H9 (cell line): ENCODE data around the gene MYO1D. TPM values are rescaled to one million over a fixed set of nuclear protein-coding genes. Genes with fewer than 3 reads are reported as not detected.

Source experiments
- DNase-seq: peaks from one replicate; pipeline ENCODE4 v3.0.0-alpha.2; 2017
- H2AFZ ChIP-seq: one replicate; pipeline ENCODE4 v1.6.1; 2013; ENCODE audit warnings: mild to moderate bottlenecking, low read length, control low read depth, moderate library complexity
- H2AK5ac ChIP-seq: 2 replicates; pipeline ENCODE4 v1.6.1; 2013; ENCODE audit warnings: low read length, control low read depth, mixed read lengths; ENCODE audit not compliant: insufficient read length
- H2BK120ac ChIP-seq: one replicate; pipeline ENCODE4 v1.6.1; 2013; ENCODE audit warnings: low read depth, mild to moderate bottlenecking, low read length, control low read depth, inconsistent platforms; ENCODE audit not compliant: poor library complexity, severe bottlenecking
- H2BK12ac ChIP-seq: 2 replicates; pipeline ENCODE4 v1.6.1; 2013; ENCODE audit warnings: low read length, control low read depth, mixed read lengths, low read depth; ENCODE audit not compliant: insufficient read length
- H2BK15ac ChIP-seq: 2 replicates; pipeline ENCODE4 v1.6.1; 2013; ENCODE audit warnings: low read depth, low read length, control low read depth
- H2BK20ac ChIP-seq: one replicate; pipeline ENCODE4 v1.6.1; 2013; ENCODE audit warnings: low read depth, mild to moderate bottlenecking, low read length, control low read depth, inconsistent platforms; ENCODE audit not compliant: poor library complexity, severe bottlenecking
- H2BK5ac ChIP-seq: 2 replicates; pipeline ENCODE4 v1.6.1; 2013; ENCODE audit warnings: low read length, control low read depth, mixed read lengths; ENCODE audit not compliant: insufficient read length
- H3K14ac ChIP-seq: 2 replicates; pipeline ENCODE4 v1.6.1; 2013; ENCODE audit warnings: low read length, control low read depth; ENCODE audit not compliant: insufficient read depth
- H3K18ac ChIP-seq: 2 replicates; pipeline ENCODE4 v1.6.1; 2013; ENCODE audit warnings: low read depth, mild to moderate bottlenecking, mixed read lengths, low read length, control low read depth; ENCODE audit not compliant: insufficient read length
- H3K23ac ChIP-seq: 2 replicates; pipeline ENCODE4 v1.6.1; 2013; ENCODE audit warnings: low read length, control low read depth, mixed read lengths, low read depth; ENCODE audit not compliant: insufficient read length
- H3K23me2 ChIP-seq: 2 replicates; pipeline ENCODE4 v1.6.1; 2013; ENCODE audit warnings: low read depth, mild to moderate bottlenecking, mixed read lengths, low read length, control low read depth; ENCODE audit not compliant: insufficient read length, poor library complexity, severe bottlenecking
- H3K27ac ChIP-seq: 2 replicates; pipeline ENCODE4 v1.5.1; 2013; ENCODE audit warnings: low read length, control low read depth, mixed read lengths, low read depth; ENCODE audit not compliant: insufficient read length
- H3K27me3 ChIP-seq: 2 replicates; pipeline ENCODE4 v1.6.1; 2013; ENCODE audit warnings: low read length, control low read depth, inconsistent platforms; ENCODE audit not compliant: insufficient read depth
- H3K4ac ChIP-seq: 2 replicates; pipeline ENCODE4 v1.6.1; 2013; ENCODE audit warnings: low read depth, mild to moderate bottlenecking, control low read depth, inconsistent platforms, low read length, moderate library complexity
- H3K4me1 ChIP-seq: 2 replicates; pipeline ENCODE4 v1.6.1; 2013; ENCODE audit warnings: low read length, control low read depth, inconsistent platforms; ENCODE audit not compliant: insufficient read depth
- H3K4me2 ChIP-seq: 2 replicates; pipeline ENCODE4 v1.6.1; 2013; ENCODE audit warnings: low read length, control low read depth, mixed read lengths; ENCODE audit not compliant: insufficient read length, insufficient read depth
- H3K56ac ChIP-seq: 2 replicates; pipeline ENCODE4 v1.6.1; 2013; ENCODE audit warnings: low read depth, mild to moderate bottlenecking, mixed read lengths, low read length, control low read depth; ENCODE audit not compliant: insufficient read length
- H3K79me1 ChIP-seq: 2 replicates; pipeline ENCODE4 v1.6.1; 2013; ENCODE audit warnings: low read depth, mild to moderate bottlenecking, moderate library complexity, low read length, control low read depth, inconsistent platforms; ENCODE audit not compliant: insufficient read depth, poor library complexity, severe bottlenecking
- H3K79me2 ChIP-seq: 2 replicates; pipeline ENCODE4 v1.6.1; 2013; ENCODE audit warnings: low read length, control low read depth, inconsistent platforms; ENCODE audit not compliant: insufficient read depth
- H3K9ac ChIP-seq: 2 replicates; pipeline ENCODE4 v1.6.1; 2013; ENCODE audit warnings: low read length, control low read depth, mixed read lengths; ENCODE audit not compliant: insufficient read length; ENCODE audit errors: extremely low read depth
- H3K9me3 ChIP-seq: one replicate; pipeline ENCODE4 v1.6.1; 2013; ENCODE audit warnings: low read depth, low read length, inconsistent platforms; ENCODE audit not compliant: control insufficient read depth
- H3T11ph ChIP-seq: one replicate; pipeline ENCODE4 v1.6.1; 2013; ENCODE audit warnings: mild to moderate bottlenecking, low read length, control low read depth, inconsistent platforms
- H4K20me1 ChIP-seq: one replicate; pipeline ENCODE4 v1.6.1; 2013; ENCODE audit not compliant: control insufficient read depth, insufficient read length, insufficient read depth
- H4K5ac ChIP-seq: 2 replicates; pipeline ENCODE4 v1.6.1; 2013; ENCODE audit warnings: low read depth, mild to moderate bottlenecking, mixed read lengths, low read length, control low read depth; ENCODE audit not compliant: insufficient read length
- H4K8ac ChIP-seq: replicated peaks from 2 replicates; pipeline ENCODE4 v1.6.1; 2013; ENCODE audit warnings: low read length, control low read depth, mixed read lengths, low read depth; ENCODE audit not compliant: insufficient read length
- H4K91ac ChIP-seq: 2 replicates; pipeline ENCODE4 v1.6.1; 2013; ENCODE audit warnings: low read depth, mild to moderate bottlenecking, moderate library complexity, mixed read lengths, low read length, control low read depth; ENCODE audit not compliant: insufficient read length
- H3K27ac Mint-ChIP-seq, 3 experiments: 2 replicates in 2 of 3; 3 replicates in 1 of 3; pipeline ENCODE4 v1.8.0; 2020 to 2021; ENCODE audit warnings: mixed read lengths in 3 of 3, mild to moderate bottlenecking in 1 of 3, moderate library complexity in 1 of 3
- H3K27me3 Mint-ChIP-seq: 2 replicates; pipeline ENCODE4 v1.8.0; 2021; ENCODE audit warnings: low read depth, mild to moderate bottlenecking, moderate library complexity, mixed read lengths
- H3K36me3 Mint-ChIP-seq, 3 experiments: 2 replicates in 2 of 3; 3 replicates in 1 of 3; pipeline ENCODE4 v1.8.0; 2020 to 2021; ENCODE audit warnings: low read depth in 3 of 3, mixed read lengths in 3 of 3; ENCODE audit not compliant: insufficient read depth in 1 of 3
- H3K4me1 Mint-ChIP-seq, 2 experiments: 2 replicates each; pipeline ENCODE4 v1.8.0; 2020; ENCODE audit warnings: mixed read lengths in 2 of 2
- H3K4me3 Mint-ChIP-seq, 2 experiments: 2 replicates in 1 of 2; 3 replicates in 1 of 2; pipeline ENCODE4 v1.8.0; 2020 to 2021; ENCODE audit warnings: mild to moderate bottlenecking in 2 of 2, mixed read lengths in 2 of 2, moderate library complexity in 1 of 2
- H3K9me3 Mint-ChIP-seq, 2 experiments: 2 replicates in 1 of 2; 3 replicates in 1 of 2; pipeline ENCODE4 v1.8.0; 2020; ENCODE audit warnings: mild to moderate bottlenecking in 2 of 2, mixed read lengths in 2 of 2, moderate library complexity in 1 of 2
- CTCF ChIP-seq: fragments of 200-600 bp; sonication (generic); conservative IDR thresholded peaks from 3 replicates; pipeline ENCODE4 v1.8.0; 2021; ENCODE audit warnings: antibody characterized with exemption, mild to moderate bottlenecking
- WGBS: extraction: QIAGEN DNeasy Blood & Tissue Kit; methylation state at CpG from one replicate; pipeline ENCODE4 v1.1.7; 2013; ENCODE audit warnings: missing lambda C conversion rate, low lambda C conversion rate, mixed read lengths; ENCODE audit not compliant: insufficient read length; ENCODE audit errors: extremely low coverage; 5-methylcytosine and 5-hydroxymethylcytosine counted together
- total RNA-seq: library from RNA; stranded (reverse); gene quantifications from 2 replicates; pipeline ENCODE4 v1.2.1, GENCODE V29; 2021

MYO1D gene
- total RNA-seq, 1 experiment from 2014 or later: 19.0 TPM

- H2AK5ac ChIP-seq: no peak overlapping the region
- H4K5ac ChIP-seq: no peak overlapping the region
- H3K79me1 ChIP-seq: peaks cover 11% of the 10 kb centered on the region
- H2BK12ac ChIP-seq: no peak overlapping the region
- no peak overlapping the region for H3K4ac ChIP-seq
- no peak overlapping the region for H2BK15ac ChIP-seq
- no peak overlapping the region for H2AFZ ChIP-seq
- H4K20me1 ChIP-seq: no peaks in the 10 kb centered on the region
- H3K9ac ChIP-seq: no peak overlapping the region
- WGBS: no CpG with 5 or more reads among the region's 2 CpGs
- H3K4me1 ChIP-seq: no peaks in the 10 kb centered on the region
- no peak overlapping the region for H2BK5ac ChIP-seq
- Mint-ChIP-seq H3K36me3 (peaks cover 59 to 91% (median 84%) of the 10 kb centered on the region in 3 experiments; a peak in 6 of 7 replicates), H3K9me3 (no peaks in the 10 kb centered on the region), H3K4me3 (no peak overlapping the region), H3K4me1 (no peaks in the 10 kb centered on the region), H3K27me3 (no peaks in the 10 kb centered on the region), H3K27ac (no peak overlapping the region)
- H2BK20ac ChIP-seq: no peak overlapping the region
- no peak overlapping the region for H3K18ac ChIP-seq
- no peak overlapping the region for H4K8ac ChIP-seq
- H4K91ac ChIP-seq: no peak overlapping the region
- TF ChIP-seq CTCF: no peak
- H3K23me2 ChIP-seq: no peaks in the 10 kb centered on the region
- no peak overlapping the region for H3K56ac ChIP-seq
- no peak overlapping the region for H3K4me2 ChIP-seq
- no peak for DNase-seq
- peaks cover under 1% of the 10 kb centered on the region; the same call in 1 of the 2 replicates for H3K79me2 ChIP-seq
- no peak overlapping the region for H2BK120ac ChIP-seq
- H3K23ac ChIP-seq: no peak overlapping the region
- H3K9me3 ChIP-seq: no peaks in the 10 kb centered on the region
- no peak overlapping the region for H3T11ph ChIP-seq
- no peaks in the 10 kb centered on the region for H3K27me3 ChIP-seq
- H3K27ac ChIP-seq: no peak overlapping the region
- no peak overlapping the region for H3K14ac ChIP-seq
Measured at GRCh38 chr17:32453370-32453769, 423.6 kb downstream of the MYO1D start.
